HEK293T (cell line): Measurements from ENCODE around the gene MASP1.

Experiments
- CTCF ChIA-PET: fragments of 350-600 bp; formaldehyde crosslinking; extraction: SDS; loops from one replicate; lab custom pipeline; 2021; ENCODE audit warnings: antibody characterized with exemption, inconsistent platforms; lab: Yijun Ruan, JAX
- POLR2A ChIA-PET: fragments of 350-600 bp; formaldehyde crosslinking; extraction: SDS; loops from one replicate; lab custom pipeline; 2020; ENCODE audit warnings: antibody characterized with exemption, inconsistent platforms; lab: Yijun Ruan, JAX
- DNase-seq: peaks from one replicate; pipeline ENCODE4 v3.0.0; 2012; ENCODE audit warnings: mixed read lengths; ENCODE audit errors: extremely low spot score
- ARNT ChIP-seq: fragments of 450-650 bp; IDR thresholded peaks from 2 replicates; pipeline ENCODE4 v1.6.1; 2017; ENCODE audit warnings: mild to moderate bottlenecking
- BHLHE40 ChIP-seq: fragments of 450-650 bp; IDR thresholded peaks from 2 replicates; pipeline ENCODE4 v1.6.1; 2016; ENCODE audit warnings: mild to moderate bottlenecking, moderate library complexity, borderline replicate concordance
- CTBP1 ChIP-seq: fragments of 450-650 bp; IDR thresholded peaks from 2 replicates; pipeline ENCODE4 v1.6.1; 2016; ENCODE audit warnings: borderline replicate concordance
- ELF4 ChIP-seq: fragments of 450-650 bp; IDR thresholded peaks from 2 replicates; pipeline ENCODE4 v1.6.1; 2017; ENCODE audit warnings: antibody characterized with exemption
- FOXA1 ChIP-seq: fragments of 450-650 bp; IDR thresholded peaks from 2 replicates; pipeline ENCODE4 v1.6.1; 2016; ENCODE audit warnings: mild to moderate bottlenecking
- FOXK2 ChIP-seq: fragments of 450-650 bp; IDR thresholded peaks from 2 replicates; pipeline ENCODE4 v1.6.1; 2016; ENCODE audit warnings: mild to moderate bottlenecking
- FOXM1 ChIP-seq: fragments of 450-650 bp; IDR thresholded peaks from 2 replicates; pipeline ENCODE4 v1.6.1; 2017; ENCODE audit warnings: mild to moderate bottlenecking, borderline replicate concordance
- HDGF ChIP-seq: fragments of 450-650 bp; IDR thresholded peaks from 2 replicates; pipeline ENCODE4 v1.6.1; 2017; ENCODE audit warnings: antibody characterized with exemption, borderline replicate concordance
- L3MBTL2 ChIP-seq: fragments of 450-650 bp; conservative IDR thresholded peaks from 2 replicates; pipeline ENCODE4 v1.6.1; 2016; ENCODE audit warnings: mild to moderate bottlenecking
- LEF1 ChIP-seq: fragments of 450-650 bp; IDR thresholded peaks from 2 replicates; pipeline ENCODE4 v1.6.1; 2017; ENCODE audit warnings: mild to moderate bottlenecking, borderline replicate concordance
- NFRKB ChIP-seq: fragments of 450-650 bp; IDR thresholded peaks from 2 replicates; pipeline ENCODE4 v1.6.1; 2016; ENCODE audit warnings: mild to moderate bottlenecking, moderate library complexity
- SP1 ChIP-seq: fragments of 450-650 bp; IDR thresholded peaks from 2 replicates; pipeline ENCODE4 v1.6.1; 2017
- SUZ12 ChIP-seq: fragments of 450-650 bp; IDR thresholded peaks from 2 replicates; pipeline ENCODE4 v1.6.1; 2016; ENCODE audit warnings: mild to moderate bottlenecking
- TARDBP ChIP-seq: fragments of 450-650 bp; IDR thresholded peaks from 2 replicates; pipeline ENCODE4 v1.6.1; 2016
- ZNF384 ChIP-seq: fragments of 450-650 bp; IDR thresholded peaks from 2 replicates; pipeline ENCODE4 v1.6.1; 2016
- TF ChIP-seq, protein P1 (sequence below): fragments of 450-650 bp; IDR thresholded peaks from 2 replicates; pipeline ENCODE4 v1.6.1; 2016

Gene MASP1

DNA sequence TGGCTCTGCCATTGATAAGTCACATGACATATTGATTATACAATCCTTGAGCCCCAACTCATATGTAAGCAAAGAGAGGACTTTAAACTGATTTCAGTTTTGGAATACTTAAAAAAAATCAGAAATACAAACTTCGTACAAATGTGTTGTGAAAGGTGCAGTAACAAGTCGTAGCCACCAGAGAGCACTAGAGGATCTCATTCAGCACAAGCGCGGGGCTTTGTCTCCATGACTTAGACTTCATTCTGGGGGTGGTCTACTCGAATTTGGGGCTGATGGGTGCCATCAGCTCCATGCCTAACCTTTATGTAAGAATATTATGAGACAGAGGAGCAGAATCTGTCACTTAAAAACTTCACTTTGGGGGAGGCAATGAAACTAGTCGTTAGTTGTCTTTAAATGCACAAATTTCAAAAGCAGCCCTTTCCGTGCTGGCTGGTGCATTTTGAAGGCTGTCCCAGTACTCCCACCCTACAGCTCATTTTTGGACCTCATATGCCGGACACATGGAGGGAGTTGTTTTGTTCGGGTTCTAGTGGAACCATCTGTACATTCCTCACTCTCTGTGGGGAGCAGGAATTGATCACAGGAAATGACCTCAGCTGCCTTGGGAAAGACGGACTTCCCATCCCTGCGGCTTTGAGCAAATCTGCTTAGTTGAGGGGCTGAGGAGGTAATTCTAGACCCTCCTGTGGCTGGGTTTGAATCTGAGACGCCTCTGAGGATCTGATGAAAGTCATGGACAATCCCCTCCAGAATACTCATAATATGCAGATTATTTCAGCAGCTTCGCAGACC, 27.5 kb upstream of the MASP1 start:
- CTCF ChIA-PET, result interaction anchor here (0.6 to 5.8 kb wide), 18 partner anchors 11 to 395 kb away, joined by 3 to 119 read pairs (median 4); no protein-coding TSS in a partner anchor
- no peak for TF ChIP-seq LEF1
- TF ChIP-seq SP1, result no peak
- no peak for TF ChIP-seq FOXM1
- no peak for TF ChIP-seq L3MBTL2
- no peak for TF ChIP-seq CTBP1
- no peak for TF ChIP-seq ZNF384
- TF ChIP-seq ARNT, result no peak
- no peak for TF ChIP-seq ELF4
- no peak for TF ChIP-seq FOXA1
- TF ChIP-seq BHLHE40, result no peak
- TF ChIP-seq HDGF, result no peak
- TF ChIP-seq TARDBP, result no peak
- TF ChIP-seq, protein P1, sequence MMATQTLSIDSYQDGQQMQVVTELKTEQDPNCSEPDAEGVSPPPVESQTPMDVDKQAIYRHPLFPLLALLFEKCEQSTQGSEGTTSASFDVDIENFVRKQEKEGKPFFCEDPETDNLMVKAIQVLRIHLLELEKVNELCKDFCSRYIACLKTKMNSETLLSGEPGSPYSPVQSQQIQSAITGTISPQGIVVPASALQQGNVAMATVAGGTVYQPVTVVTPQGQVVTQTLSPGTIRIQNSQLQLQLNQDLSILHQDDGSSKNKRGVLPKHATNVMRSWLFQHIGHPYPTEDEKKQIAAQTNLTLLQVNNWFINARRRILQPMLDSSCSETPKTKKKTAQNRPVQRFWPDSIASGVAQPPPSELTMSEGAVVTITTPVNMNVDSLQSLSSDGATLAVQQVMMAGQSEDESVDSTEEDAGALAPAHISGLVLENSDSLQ, result no peak
- no peak for TF ChIP-seq SUZ12
- TF ChIP-seq FOXK2, result no peak
- no peak for TF ChIP-seq NFRKB
- POLR2A ChIA-PET, result interaction anchor here (2.0 kb wide), 1 partner anchor 361 kb away, joined by 5 read pairs; no protein-coding TSS in a partner anchor
- peak; percentile 42 for DNase-seq

GRCh38 chr3:187315872-187316271, 24.3 kb upstream of the MASP1 start:
- DNase-seq, result no peak
- CTCF ChIA-PET, result interaction anchor here (5.8 kb wide), 1 partner anchor 363 kb away, joined by 119 read pairs; no protein-coding TSS in a partner anchor
- POLR2A ChIA-PET, result no interaction called here
- TF ChIP-seq SP1, result no peak
- TF ChIP-seq FOXA1, result no peak
- no peak for TF ChIP-seq SUZ12
- TF ChIP-seq, protein P1, result no peak
- TF ChIP-seq LEF1, result no peak
- no peak for TF ChIP-seq HDGF
- no peak for TF ChIP-seq FOXK2

- ChIA-PET CTCF (no interaction called here), POLR2A (no interaction called here)
- no peak for TF ChIP-seq L3MBTL2
- no peak for TF ChIP-seq FOXM1
- TF ChIP-seq SP1, result no peak
- no peak for TF ChIP-seq NFRKB
- no peak for DNase-seq
Observed at GRCh38 chr3:187314176-187314575, 22.6 kb upstream of the MASP1 start.

DNA sequence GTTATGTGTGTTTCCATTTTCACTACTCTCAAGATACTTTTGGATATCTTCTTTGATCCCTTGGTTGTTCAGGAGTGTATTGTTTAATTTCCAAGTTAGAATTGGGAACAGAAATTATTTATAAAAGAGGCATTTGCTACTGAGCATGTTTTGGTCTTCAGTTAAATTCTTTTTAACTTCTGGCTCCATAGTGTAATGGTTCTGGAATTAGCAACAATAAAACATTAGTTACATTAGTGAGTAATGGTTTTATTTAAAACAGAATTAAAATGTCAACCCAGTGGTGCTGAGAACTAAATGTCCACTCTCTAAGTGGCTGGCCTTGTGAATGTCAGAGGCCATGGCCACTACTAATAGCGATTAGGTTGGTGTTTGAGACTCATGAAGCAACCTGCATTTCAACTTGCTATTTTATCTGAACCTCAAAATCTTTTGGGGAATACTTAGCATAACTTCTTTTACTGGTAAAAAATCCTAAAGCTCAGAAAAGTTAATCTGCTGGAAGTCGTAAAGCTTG, 19.5 kb upstream of the MASP1 start:
- CTCF ChIA-PET, result interaction anchor here (1.1 kb wide), 1 partner anchor 368 kb away, joined by 4 read pairs; no protein-coding TSS in a partner anchor
- DNase-seq, result no peak
- POLR2A ChIA-PET, result no interaction called here
- TF ChIP-seq SP1 (no peak), FOXK2 (no peak), FOXA1 (no peak), CTBP1 (no peak), SUZ12 (no peak), TARDBP (no peak), FOXM1 (no peak)

DNA sequence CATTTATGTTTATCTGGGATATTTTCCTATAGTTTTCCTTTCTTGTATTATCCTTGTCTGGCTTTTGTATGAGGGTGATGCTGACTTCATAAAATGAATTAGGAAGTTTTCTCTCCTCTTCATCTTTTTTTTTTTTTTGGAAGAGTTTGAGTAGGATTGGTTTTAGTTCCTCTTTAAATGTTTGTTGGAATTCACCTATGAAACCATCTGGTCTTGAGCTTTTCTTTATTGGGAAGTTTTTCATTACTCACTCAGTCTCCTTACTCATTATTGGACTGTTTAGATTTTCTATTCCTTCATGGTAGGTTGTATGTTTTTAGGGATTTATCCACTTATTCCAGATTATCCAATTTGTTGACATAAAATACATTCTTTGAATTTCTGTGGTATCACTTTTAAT, 18.7 kb upstream of the MASP1 start:
- TF ChIP-seq ZNF384 (no peak), TARDBP (no peak)
- no peak for DNase-seq
- POLR2A ChIA-PET, result no interaction called here
- CTCF ChIA-PET, result no interaction called here

DNA sequence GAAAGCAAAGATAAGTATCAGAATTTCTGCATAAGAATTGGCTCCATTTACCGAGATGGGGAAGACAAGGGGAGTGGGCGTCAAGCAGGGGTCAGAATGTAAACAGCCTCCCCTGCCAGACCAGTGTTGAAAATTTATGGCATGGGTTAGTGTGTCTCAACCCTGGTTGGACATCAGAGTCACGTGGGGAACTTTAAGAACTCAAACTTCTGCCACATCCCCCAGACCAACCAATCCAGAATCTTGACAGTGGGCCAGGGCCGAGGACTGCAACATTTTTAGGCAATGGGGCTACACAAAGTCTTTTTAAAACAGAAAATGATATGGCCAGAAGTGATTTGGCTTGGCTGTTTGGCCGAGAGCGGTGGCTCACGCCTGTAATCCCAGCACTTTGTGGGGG, 14.3 kb upstream of the MASP1 start:
- TF ChIP-seq FOXK2 (no peak), SP1 (no peak), L3MBTL2 (no peak), FOXM1 (no peak), BHLHE40 (no peak), LEF1 (no peak)
- no peak for DNase-seq
- CTCF ChIA-PET, result no interaction called here
- POLR2A ChIA-PET, result no interaction called here

DNA sequence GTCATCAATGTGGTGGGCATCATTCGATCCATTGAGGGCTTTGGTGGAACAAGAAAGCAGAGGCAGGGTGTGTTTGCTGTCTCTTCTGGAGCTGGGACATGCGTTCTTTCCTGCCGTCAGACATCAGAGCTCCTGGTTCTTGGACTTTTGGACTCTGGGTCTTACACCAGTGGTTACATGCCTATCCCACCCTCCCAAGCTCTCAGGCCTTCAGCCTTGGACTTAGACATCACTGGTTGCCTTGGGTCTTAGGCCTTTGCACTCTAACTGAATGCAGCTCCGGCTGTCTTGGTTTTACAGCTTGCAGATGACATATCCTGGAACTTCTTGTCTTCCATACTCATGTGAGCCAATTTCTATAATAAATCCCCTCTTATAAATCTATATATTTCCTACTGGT, 8.1 kb upstream of the MASP1 start:
- no peak for DNase-seq
- TF ChIP-seq FOXK2 (no peak), HDGF (no peak), NFRKB (no peak), BHLHE40 (no peak), FOXM1 (no peak), FOXA1 (no peak), CTBP1 (no peak), SP1 (no peak), ARNT (no peak), ELF4 (no peak), L3MBTL2 (no peak), LEF1 (no peak), ZNF384 (no peak), SUZ12 (no peak), TARDBP (no peak)
- TF ChIP-seq, protein P1, result no peak
- CTCF ChIA-PET, result no interaction called here
- POLR2A ChIA-PET, result no interaction called here
